H1 (cell line): Measurements from ENCODE around the gene NAE1. TPM values are rescaled to one million over a fixed set of nuclear protein-coding genes. Genes with fewer than 3 reads are reported as not detected.

Experiments used
- CHD7 ChIP-seq: fragments of 300-600 bp; sonication (generic); IDR thresholded peaks from 2 replicates; pipeline ENCODE4 v1.7.1; 2012; ENCODE audit warnings: low read length, moderate library complexity, mild to moderate bottlenecking, inconsistent platforms; ENCODE audit not compliant: insufficient replicate concordance
- JUN ChIP-seq: IDR thresholded peaks from 2 replicates; pipeline ENCODE4 v1.6.1; 2011; ENCODE audit warnings: low read depth, mild to moderate bottlenecking, improper control_type of control experiment, low read length
- POLR2A ChIP-seq, 2 experiments: IDR thresholded peaks; 1 replicate in 1 of 2; 2 replicates in 1 of 2; pipeline ENCODE4 v1.6.1; 2011; ENCODE audit warnings: low read depth in 2 of 2, low read length in 2 of 2, mild to moderate bottlenecking in 2 of 2; ENCODE audit errors: control extremely low read depth in 1 of 2
- SP2 ChIP-seq: IDR thresholded peaks from 2 replicates; pipeline ENCODE4 v1.6.1; 2012; ENCODE audit warnings: mild to moderate bottlenecking, low read length, inconsistent platforms
- USF2 ChIP-seq: IDR thresholded peaks from 2 replicates; pipeline ENCODE4 v1.6.1; 2011; ENCODE audit warnings: low read length, improper control_type of control experiment
- polyA plus RNA-seq, 7 experiments: library from polyadenylated mRNA; depleted of rRNA in 3 of 7; stranded (reverse) in 5 of 7; unstranded in 2 of 7; fragments of >200 nt in 5 of 7; fragments of 200-250 nt in 2 of 7; gene quantifications; 1 replicate in 5 of 7; 2 replicates in 1 of 7; 4 replicates in 1 of 7; pipeline versions ENCODE4 v1.2.1 to v1.2.3, GENCODE V29; 2011 to 2013; ENCODE audit warnings: missing spikeins in 2 of 7, mixed read lengths in 2 of 7
- total RNA-seq: library from RNA; stranded (reverse); fragmentation: NEBNext Ultra II Directional; extraction: Animal tissue kit (Norgen Biotek cat#: 25700); gene quantifications from 2 replicates; pipeline ENCODE4 v1.2.1, GENCODE V29; 2021

Gene NAE1
- total and polyA plus RNA-seq, 2 of the 8 experiments (the other 6 are each of a cell fraction or from before 2014, with no cell fraction given) = 66.6 to 155 TPM

- TF ChIP-seq CHD7 (no peak), POLR2A (IDR thresholded peaks at IDR 0.05; ENCODE audit: control extremely low read depth in 1 of 2, low read depth in 2 of 2, low read length in 2 of 2) (no peak), SP2 (no peak), USF2 (no peak), JUN (no peak)
These were observed 18.2 kb upstream of the NAE1 start (continued) for GRCh38 chr16:66849021-66849420.
